Ovary (tissue), 9 donors: ENCODE results near the gene EPB41L3. TPM values are rescaled to one million over a fixed set of nuclear protein-coding genes. Genes with fewer than 3 reads are reported as not detected.

ENCODE experiments used
- DNase-seq, 5 donors: peaks; one replicate each; pipeline ENCODE4 v3.0.0-alpha.2; 2019 to 2020
- H3K27ac ChIP-seq, 2 donors: fragments of 200-600 bp; one replicate each; pipeline versions ENCODE4 v1.5.1 to v1.8.0; 2019 to 2022
- H3K27me3 ChIP-seq: fragments of 200-600 bp; one replicate; pipeline ENCODE4 v1.8.0; 2022
- H3K36me3 ChIP-seq: fragments of 200-600 bp; sonication (generic); one replicate; pipeline ENCODE4 v1.5.1; 2019
- H3K4me1 ChIP-seq: one replicate; pipeline ENCODE4 v1.8.1; 2013; ENCODE audit warnings: mild to moderate bottlenecking, moderate library complexity; ENCODE audit not compliant: insufficient read depth
- H3K4me3 ChIP-seq: fragments of 200-600 bp; sonication (generic); one replicate; pipeline ENCODE4 v1.5.1; 2017
- H3K9me3 ChIP-seq, 2 donors: fragments of 200-600 bp in 1 of 2; sonication (generic) in 1 of 2; one replicate each; pipeline versions ENCODE4 v1.5.1 to v1.8.1; 2013 to 2019; ENCODE audit warnings: mild to moderate bottlenecking in 1 of 2, moderate library complexity in 1 of 2
- CTCF ChIP-seq, 3 donors: fragments of 450-650 bp in 2 of 3; fragments of 200-600 bp in 1 of 3; IDR thresholded peaks; one replicate each; pipeline versions ENCODE4 v1.5.1 to v1.8.0; 2016 to 2022; ENCODE audit warnings: antibody characterized with exemption in 3 of 3, mild to moderate bottlenecking in 1 of 3
- EP300 ChIP-seq: sonication (generic); formaldehyde crosslinking; IDR thresholded peaks from one replicate; pipeline ENCODE4 v1.6.1; 2017; ENCODE audit warnings: antibody characterized with exemption
- POLR2A ChIP-seq: fragments of 450-650 bp; IDR thresholded peaks from one replicate; pipeline ENCODE4 v1.6.1; 2017; ENCODE audit warnings: antibody characterized with exemption, mild to moderate bottlenecking, moderate library complexity
- WGBS, 3 donors: extraction: QIAGEN DNeasy Blood & Tissue Kit in 1 of 3; methylation state at CpG; one replicate each; pipeline versions ENCODE4 v1.1.5 to v1.1.7; 2013 to 2017; 5-methylcytosine and 5-hydroxymethylcytosine counted together
- intact Hi-C, 4 donors: fragments of 100-400 bp; cut with DNase I; formaldehyde crosslinking; loops; one replicate each; pipeline versions ENCODE4 v1.11.0 to v1.15.1; 2022 to 2023
- polyA plus RNA-seq, 2 donors: library from polyadenylated mRNA; stranded (reverse); fragments of 200-250 nt in 1 of 2; fragments of 350-450 nt in 1 of 2; fragmentation: Illumina TruSeq in 1 of 2; extraction: RNeasy Lipid Tissue Mini Kit (QIAGEN cat#74804) in 1 of 2; gene quantifications; one replicate each; pipeline ENCODE4 v1.2.3, GENCODE V29; 2013 to 2014
- total RNA-seq, 7 donors: library from RNA; depleted of rRNA in 2 of 7; stranded (reverse); fragments of >200 nt in 2 of 7; fragmentation: NEBNext Ultra II Directional in 3 of 7; extraction: Animal tissue kit (Norgen Biotek cat#: 25700) in 3 of 7; gene quantifications; one replicate each; pipeline versions ENCODE4 v1.1.0 to v1.2.4, GENCODE V29; 2016 to 2023
- donor health status: DM: no; HTN: no; CAD: no; lungs with moderate emphysema.
- donor health status: DM: no; HTN: no; CAD: no.
- donor health status: Bipolar disorder and iron deficiency.
- donor health status: DM: yes; HTN: yes; CAD: no.
- donor health status: DM: no; HTN: no; CAD: no.
- donor health status: DM: yes; HTN: yes; CAD: no.

Gene EPB41L3
- total and polyA plus RNA-seq, 9 donors: 6.6 to 58.1 (median 29.5) TPM

- Histone ChIP-seq H3K9me3 (no peaks in the 10 kb centered on the region), H3K4me3 (no peak overlapping the region), H3K27ac (no peak overlapping the region), H3K4me1 (no peaks in the 10 kb centered on the region), H3K36me3 (no peaks in the 10 kb centered on the region), H3K27me3 (no peaks in the 10 kb centered on the region)
- 12 to 32% (median 20%) methylated on average over 1 of the region's 1 CpG for WGBS, 3 donors
- TF ChIP-seq EP300 (no peak), POLR2A (no peak), CTCF (IDR thresholded peaks at IDR 0.05) (no peak)
- intact Hi-C loops: no loop called here
- no peak for DNase-seq
Observed at GRCh38 chr18:5520464-5520863, 23.3 kb downstream of the EPB41L3 start.

- Histone ChIP-seq H3K27me3 (no peaks in the 10 kb centered on the region), H3K4me1 (no peaks in the 10 kb centered on the region), H3K9me3 (no peaks in the 10 kb centered on the region), H3K4me3 (no peak overlapping the region), H3K27ac (peak overlapping the region in 1 of 2 donors; percentile 21), H3K36me3 (no peaks in the 10 kb centered on the region)
- intact Hi-C loops: no loop called here
- DNase-seq: no peak
- WGBS, 3 donors: 10 to 15% (median 11%) methylated on average over 10 of the region's 10 CpGs
- TF ChIP-seq EP300: no peak
- TF ChIP-seq POLR2A: no peak
- TF ChIP-seq CTCF (IDR thresholded peaks at IDR 0.05): no peak
Observed at GRCh38 chr18:5519448-5520298, 24.1 kb downstream of the EPB41L3 start.

GRCh38 chr18:5518899-5519371, 24.9 kb downstream of the EPB41L3 start:
- 31 to 36% (median 35%) methylated on average over 13 of the region's 13 CpGs for WGBS, 3 donors
- intact Hi-C loops: no loop called here
- H3K27ac ChIP-seq: peak overlapping the region in 1 of 2 donors; percentile 21
- no peaks in the 10 kb centered on the region for H3K9me3 ChIP-seq
- no peak overlapping the region for H3K4me3 ChIP-seq
- H3K36me3 ChIP-seq: no peaks in the 10 kb centered on the region
- TF ChIP-seq EP300 (no peak), CTCF (IDR thresholded peaks at IDR 0.05) (no peak), POLR2A (no peak)
- no peaks in the 10 kb centered on the region for H3K4me1 ChIP-seq
- no peaks in the 10 kb centered on the region for H3K27me3 ChIP-seq
- no peak for DNase-seq

GRCh38 chr18:5518179-5518770, 25.5 kb downstream of the EPB41L3 start:
- no peak overlapping the region for H3K4me3 ChIP-seq
- H3K4me1 ChIP-seq: no peaks in the 10 kb centered on the region
- H3K27me3 ChIP-seq: no peaks in the 10 kb centered on the region
- DNase-seq: no peak
- WGBS, 3 donors: 71 to 78% (median 78%) methylated on average over 10 of the region's 10 CpGs
- no peak for TF ChIP-seq CTCF (IDR thresholded peaks at IDR 0.05)
- intact Hi-C loops: no loop called here
- H3K9me3 ChIP-seq: no peaks in the 10 kb centered on the region
- H3K27ac ChIP-seq: no peak overlapping the region
- no peaks in the 10 kb centered on the region for H3K36me3 ChIP-seq
